Hepatic stellate cell (primary cell): ENCODE measurements around the gene ST14.
"Not testable (repeated sequence)": the region's sequence is repeated elsewhere in the genome, so short reads cannot be mapped to it uniquely, and the experiment has no call there.

Experiments
- DNase-seq: peaks from one replicate; pipeline ENCODE4 v3.0.0; 2011; ENCODE audit warnings: low spot score

ST14 gene

GRCh38 chr11:130209954-130210854, 50.6 kb downstream of the ST14 start:
- DNase-seq = no peak

GRCh38 chr11:130211144-130211543, 51.6 kb downstream of the ST14 start:
- DNase-seq = no peak

- peak; percentile 15 for DNase-seq
Measured at GRCh38 chr11:130211781-130212401, 52.3 kb downstream of the ST14 start.

- DNase-seq = no peak
Measured at GRCh38 chr11:130212431-130212961, 52.9 kb downstream of the ST14 start.

- peak; percentile 80 for DNase-seq
Measured at GRCh38 chr11:130213143-130213978, 53.8 kb downstream of the ST14 start.

GRCh38 chr11:130213979-130214281, 54.3 kb downstream of the ST14 start:
- no peak for DNase-seq

GRCh38 chr11:130214861-130215530, 55.4 kb downstream of the ST14 start:
- no peak for DNase-seq

GRCh38 chr11:130215531-130216220, 56.1 kb downstream of the ST14 start:
- DNase-seq = no peak

GRCh38 chr11:130216221-130216550, 56.6 kb downstream of the ST14 start:
- no peak for DNase-seq

- no peak for DNase-seq
Measured at GRCh38 chr11:130216591-130217132, 57.1 kb downstream of the ST14 start.

GRCh38 chr11:130217133-130218031, 57.8 kb downstream of the ST14 start:
- no peak for DNase-seq

GRCh38 chr11:130218501-130219070, 59.0 kb downstream of the ST14 start:
- no peak for DNase-seq

GRCh38 chr11:130219148-130219547, 59.6 kb downstream of the ST14 start:
- DNase-seq = no peak

- no peak for DNase-seq
Measured at GRCh38 chr11:130220311-130221035, 60.9 kb downstream of the ST14 start.

- no peak for DNase-seq
Measured at GRCh38 chr11:130223291-130223971, 63.8 kb downstream of the ST14 start.

- DNase-seq = no peak
Measured at GRCh38 chr11:130227373-130227772, 67.8 kb downstream of the ST14 start.

GRCh38 chr11:130233486-130233885, 73.9 kb downstream of the ST14 start:
- DNase-seq = not testable (repeated sequence)

GRCh38 chr11:130233888-130234287, 74.3 kb downstream of the ST14 start:
- DNase-seq = not testable (repeated sequence)
